IMR-90 (cell line): ENCODE results near the gene RAP1A. TPM values are rescaled to one million over a fixed set of nuclear protein-coding genes. Genes with fewer than 3 reads are reported as not detected.
A peak's percentile ranks its signal among the peaks of the same experiment; 100 is the strongest.

Experiments
- ATAC-seq: fragments of 200-7000 bp; cut with Tn5 transposase; 2 replicates; pipeline ENCODE4 v1.9.1; 2020; ENCODE audit warnings: low read depth, mild to moderate bottlenecking, moderate library complexity
- BruUV-seq: library from RNA; stranded (reverse); fragments of 400-500 nt; replicated peaks from 2 replicates; lab custom pipeline; 2021; lab: Mats Ljungman, UMichigan
- CTCF ChIA-PET: fragments of 300-600 bp; formaldehyde crosslinking; extraction: SDS; loops from one replicate; lab custom pipeline; 2021; ENCODE audit warnings: antibody characterized with exemption; lab: Yijun Ruan, JAX
- POLR2A ChIA-PET: fragments of 300-600 bp; sonication (Branson Sonifier 250); formaldehyde crosslinking; loops from one replicate; lab custom pipeline; 2022; ENCODE audit warnings: antibody characterized with exemption; ENCODE audit not compliant: unreplicated experiment; lab: Charles Lee
- DNase-seq: peaks from one replicate; pipeline ENCODE4 v3.0.0; 2013
- H2AFZ ChIP-seq: replicated peaks from 2 replicates; pipeline ENCODE3; 2013; ENCODE audit warnings: low read length, mild to moderate bottlenecking; ENCODE audit not compliant: poor library complexity
- H2AK5ac ChIP-seq: 2 replicates; pipeline ENCODE4 v1.6.1; 2013; ENCODE audit warnings: low read depth, low read length, inconsistent platforms
- H2AK9ac ChIP-seq: replicated peaks from 2 replicates; pipeline ENCODE3; 2013; ENCODE audit warnings: mild to moderate bottlenecking, low read depth, low read length, moderate library complexity; ENCODE audit not compliant: poor library complexity
- H2BK120ac ChIP-seq: 2 replicates; pipeline ENCODE4 v1.6.1; 2013; ENCODE audit warnings: low read depth, low read length, inconsistent platforms
- H2BK15ac ChIP-seq: 3 replicates; pipeline ENCODE4 v1.6.1; 2013; ENCODE audit warnings: low read depth, low read length, inconsistent platforms
- H2BK20ac ChIP-seq: 2 replicates; pipeline ENCODE4 v1.6.1; 2013; ENCODE audit warnings: low read depth, mild to moderate bottlenecking, inconsistent platforms, low read length, moderate library complexity
- H2BK5ac ChIP-seq: 2 replicates; pipeline ENCODE4 v1.6.1; 2013; ENCODE audit warnings: mild to moderate bottlenecking, low read depth, low read length, inconsistent platforms; ENCODE audit not compliant: poor library complexity, severe bottlenecking
- H3K14ac ChIP-seq: replicated peaks from 2 replicates; pipeline ENCODE4 v1.6.1; 2013; ENCODE audit warnings: low read depth, low read length, inconsistent platforms
- H3K18ac ChIP-seq: 2 replicates; pipeline ENCODE4 v1.6.1; 2013; ENCODE audit warnings: low read depth, low read length, control low read depth
- H3K23ac ChIP-seq: 2 replicates; pipeline ENCODE4 v1.6.1; 2013; ENCODE audit warnings: low read depth, low read length, inconsistent platforms
- H3K27ac ChIP-seq: 2 replicates; pipeline ENCODE4 v1.5.1; 2013; ENCODE audit warnings: mild to moderate bottlenecking, control low read depth, low read length; ENCODE audit not compliant: insufficient read depth
- H3K27me3 ChIP-seq: 2 replicates; pipeline ENCODE4 v1.6.1; 2013; ENCODE audit warnings: low read length; ENCODE audit not compliant: control insufficient read depth, insufficient read depth
- H3K36me3 ChIP-seq: 2 replicates; pipeline ENCODE4 v1.6.1; 2013; ENCODE audit warnings: low read length, mixed read lengths; ENCODE audit not compliant: control insufficient read depth, insufficient read depth
- H3K4ac ChIP-seq: 2 replicates; pipeline ENCODE4 v1.6.1; 2013; ENCODE audit warnings: low read depth, low read length, inconsistent platforms
- H3K4me1 ChIP-seq: 2 replicates; pipeline ENCODE4 v1.6.1; 2013; ENCODE audit warnings: low read length, mixed read lengths; ENCODE audit not compliant: control insufficient read depth, insufficient read depth
- H3K4me2 ChIP-seq: 2 replicates; pipeline ENCODE4 v1.6.1; 2013; ENCODE audit warnings: low read depth, mild to moderate bottlenecking, control low read depth, low read length, moderate library complexity
- H3K4me3 ChIP-seq: 2 replicates; pipeline ENCODE4 v1.5.1; 2013; ENCODE audit warnings: low read depth, mild to moderate bottlenecking, control low read depth, low read length, moderate library complexity; ENCODE audit not compliant: insufficient read depth
- H3K56ac ChIP-seq: 2 replicates; pipeline ENCODE4 v1.6.1; 2013; ENCODE audit warnings: low read length, inconsistent platforms; ENCODE audit not compliant: insufficient read depth; ENCODE audit errors: extremely low read depth
- H3K79me1 ChIP-seq, 2 experiments: 2 replicates each; pipeline ENCODE4 v1.6.1; 2013; ENCODE audit warnings: low read length in 2 of 2, inconsistent platforms in 1 of 2, low read depth in 1 of 2
- H3K9ac ChIP-seq: 2 replicates; pipeline ENCODE4 v1.6.1; 2013; ENCODE audit warnings: low read depth, low read length, control low read depth
- H3K9me1 ChIP-seq: 2 replicates; pipeline ENCODE4 v1.6.1; 2013; ENCODE audit warnings: low read length, inconsistent platforms; ENCODE audit not compliant: insufficient read depth
- H3K9me3 ChIP-seq: 2 replicates; pipeline ENCODE4 v1.6.1; 2013; ENCODE audit warnings: low read length; ENCODE audit not compliant: control insufficient read depth, insufficient read depth
- H4K20me1 ChIP-seq: 2 replicates; pipeline ENCODE4 v1.6.1; 2013; ENCODE audit warnings: low read length, inconsistent platforms; ENCODE audit not compliant: insufficient read depth
- H4K5ac ChIP-seq: 2 replicates; pipeline ENCODE4 v1.6.1; 2013; ENCODE audit warnings: mild to moderate bottlenecking, low read depth, low read length, control low read depth
- H4K8ac ChIP-seq, 2 experiments: 2 replicates each; pipeline ENCODE4 v1.6.1; 2013; ENCODE audit warnings: low read depth in 2 of 2, low read length in 2 of 2, control low read depth in 1 of 2, inconsistent platforms in 1 of 2
- H4K91ac ChIP-seq: 2 replicates; pipeline ENCODE4 v1.6.1; 2013; ENCODE audit warnings: low read depth, low read length, inconsistent platforms; ENCODE audit not compliant: insufficient read depth
- CEBPB ChIP-seq: IDR thresholded peaks from 2 replicates; pipeline ENCODE4 v1.6.1; 2012; ENCODE audit warnings: low read depth, low read length, improper control_type of control experiment
- CHD1 ChIP-seq: IDR thresholded peaks from 2 replicates; pipeline ENCODE4 v1.6.1; 2012; ENCODE audit warnings: low read depth, low read length, improper control_type of control experiment
- FOS ChIP-seq: fragments of 150-350 bp; IDR thresholded peaks from 2 replicates; pipeline ENCODE4 v1.6.1; 2016; ENCODE audit warnings: low read depth, low read length
- MAZ ChIP-seq: IDR thresholded peaks from 2 replicates; pipeline ENCODE4 v1.6.1; 2012; ENCODE audit warnings: low read depth, mild to moderate bottlenecking, low read length, improper control_type of control experiment, moderate library complexity, borderline replicate concordance
- MXI1 ChIP-seq: IDR thresholded peaks from 2 replicates; pipeline ENCODE4 v1.6.1; 2012; ENCODE audit warnings: low read depth, mild to moderate bottlenecking, low read length, moderate library complexity, borderline replicate concordance
- RAD21 ChIP-seq: IDR thresholded peaks from 2 replicates; pipeline ENCODE4 v1.6.1; 2012; ENCODE audit warnings: low read length, improper control_type of control experiment
- RFX5 ChIP-seq: IDR thresholded peaks from 2 replicates; pipeline ENCODE4 v1.8.0; 2012; ENCODE audit warnings: low read depth, mild to moderate bottlenecking, low read length, moderate library complexity
- WGBS, 2 experiments: methylation state at CpG; one replicate each; pipeline versions ENCODE4 v1.1.5 to v1.1.7; 2013; ENCODE audit warnings: missing lambda C conversion rate in 2 of 2; ENCODE audit not compliant: insufficient read length in 1 of 2; ENCODE audit errors: extremely low coverage in 2 of 2; 5-methylcytosine and 5-hydroxymethylcytosine counted together
- dilution Hi-C: fragments of 300-500 bp; cut with HindIII; formaldehyde crosslinking; loops from one replicate; pipeline ENCODE4 v1.14.3; 2018; ENCODE audit warnings: low sequenced_read_pairs; ENCODE audit not compliant: unreplicated experiment
- in situ Hi-C: fragments of 300-500 bp; cut with MboI; formaldehyde crosslinking; loops from 3 replicates; pipeline ENCODE4 v1.14.3; 2019; ENCODE audit warnings: low sequenced_read_pairs, inconsistent platforms, mixed read lengths
- intact Hi-C: fragments of 100-400 bp; cut with micrococcal nuclease; formaldehyde crosslinking; loops from 2 replicates; pipeline ENCODE4 v1.10.0; 2022
- polyA plus RNA-seq, 3 experiments: library from polyadenylated mRNA; depleted of rRNA; stranded (reverse); fragments of >200 nt; gene quantifications; 2 replicates each; pipeline ENCODE4 v1.2.3, GENCODE V29; 2012; ENCODE audit warnings: low replicate concordance in 1 of 3
- total RNA-seq: library from RNA; depleted of rRNA; stranded (reverse); fragments of >200 nt; gene quantifications from 2 replicates; pipeline ENCODE4 v1.2.3, GENCODE V29; 2012
- TF ChIP-seq, protein P1 (sequence below): fragments of 150-350 bp; IDR thresholded peaks from 2 replicates; pipeline ENCODE4 v1.6.1; 2016; ENCODE audit warnings: low read depth, mild to moderate bottlenecking, low read length, moderate library complexity, borderline replicate concordance

The RAP1A gene
- total and polyA plus RNA-seq, 2 of the 4 experiments (the other 2 are of a cell fraction) = 18.1 to 43.6 TPM

DNA sequence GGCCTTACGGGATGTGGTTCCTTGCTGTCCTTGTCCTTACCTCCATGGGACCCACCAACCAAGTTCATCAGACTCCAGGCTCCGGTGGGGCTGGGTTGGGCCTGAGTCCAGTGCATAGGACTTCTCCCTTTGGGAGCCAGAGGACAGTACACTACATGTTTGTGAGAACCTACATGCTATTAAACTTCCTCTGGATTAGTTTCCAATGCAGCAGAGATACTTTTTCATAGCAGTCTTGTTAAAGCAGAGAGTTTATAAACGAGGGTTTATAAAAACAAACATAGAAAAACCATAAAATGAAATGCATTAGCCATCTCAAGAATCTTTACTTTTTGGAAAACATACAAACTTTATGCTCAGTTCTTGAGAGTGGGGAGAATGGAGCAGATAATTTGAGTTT lies 86.3 kb downstream of the RAP1A start:
- no peaks in the 10 kb centered on the region for H3K9me3 ChIP-seq
- H3K36me3 ChIP-seq = peaks cover 11% of the 10 kb centered on the region
- H3K56ac ChIP-seq = peak overlapping the region; percentile 44; the same call in 1 of the 2 replicates
- H4K20me1 ChIP-seq = no peaks in the 10 kb centered on the region
- H3K27me3 ChIP-seq = no peaks in the 10 kb centered on the region
- intact Hi-C loops = loop anchor here (1.0 kb wide), 1 partner anchor 198 kb away; no protein-coding TSS in a partner anchor
- peak overlapping the region; percentile 54 for H2BK20ac ChIP-seq
- H3K9ac ChIP-seq = no peak overlapping the region
- H4K91ac ChIP-seq = peak overlapping the region; percentile 80
- H3K4me1 ChIP-seq = peaks cover 10% of the 10 kb centered on the region
- peaks cover 7% of the 10 kb centered on the region; the same call in 1 of the 2 replicates for H3K9me1 ChIP-seq
- peak overlapping the region; percentile 62 for H3K4ac ChIP-seq
- TF ChIP-seq CEBPB (no peak), RFX5 (no peak), MXI1 (no peak), CHD1 (no peak), RAD21 (0 out of 2 replicates have a peak, but pooled peaks have one; percentile 7), MAZ (no peak), FOS (no peak)
- TF ChIP-seq, protein P1, sequence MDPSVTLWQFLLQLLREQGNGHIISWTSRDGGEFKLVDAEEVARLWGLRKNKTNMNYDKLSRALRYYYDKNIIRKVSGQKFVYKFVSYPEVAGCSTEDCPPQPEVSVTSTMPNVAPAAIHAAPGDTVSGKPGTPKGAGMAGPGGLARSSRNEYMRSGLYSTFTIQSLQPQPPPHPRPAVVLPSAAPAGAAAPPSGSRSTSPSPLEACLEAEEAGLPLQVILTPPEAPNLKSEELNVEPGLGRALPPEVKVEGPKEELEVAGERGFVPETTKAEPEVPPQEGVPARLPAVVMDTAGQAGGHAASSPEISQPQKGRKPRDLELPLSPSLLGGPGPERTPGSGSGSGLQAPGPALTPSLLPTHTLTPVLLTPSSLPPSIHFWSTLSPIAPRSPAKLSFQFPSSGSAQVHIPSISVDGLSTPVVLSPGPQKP = no peak
- ATAC-seq = peak; percentile 69
- H2AK9ac ChIP-seq = no peak overlapping the region
- dilution Hi-C loops = no loop called here
- H3K4me2 ChIP-seq = peak overlapping the region; percentile 52; the same call in 1 of the 2 replicates
- H3K27ac ChIP-seq = peak overlapping the region; percentile 41; the same call in 1 of the 2 replicates
- ChIA-PET POLR2A (interaction anchor here (0.5 kb wide), 1 partner anchor 86 kb away, joined by 3 read pairs; no protein-coding TSS in a partner anchor), CTCF (interaction anchor here (0.9 to 1.0 kb wide), 2 partner anchors 9 to 31 kb away, joined by 3 read pairs; no protein-coding TSS in a partner anchor)
- no peak overlapping the region for H2AFZ ChIP-seq
- 0 out of 2 replicates have a peak overlapping the region, but pooled peaks have one; percentile 20 for H3K23ac ChIP-seq
- WGBS, 2 experiments = no CpG with 5 or more reads among the region's 3 CpGs
- peak overlapping the region; percentile 56 for H2BK120ac ChIP-seq
- no peak overlapping the region for H3K4me3 ChIP-seq
- H2AK5ac ChIP-seq = peak overlapping the region; percentile 31
- peaks cover 0 to 31% of the 10 kb centered on the region in 2 experiments; a peak in 2 of 4 replicates for H3K79me1 ChIP-seq
- H4K5ac ChIP-seq = peak overlapping the region; percentile 58; the same call in 1 of the 2 replicates
- BruUV-seq = no TSS peak
- no peak overlapping the region for H3K14ac ChIP-seq
- H2BK15ac ChIP-seq = peak overlapping the region; percentile 23; the same call in 1 of the 3 replicates
- peak overlapping the region in 1 of 2 experiments; percentile 27; a peak in 1 of 4 replicates for H4K8ac ChIP-seq
- in situ Hi-C loops = no loop called here
- 0 out of 2 replicates have a peak overlapping the region, but pooled peaks have one; percentile 7 for H3K18ac ChIP-seq
- DNase-seq = peak; percentile 63
- peak overlapping the region; percentile 54 for H2BK5ac ChIP-seq
